HEK293 (cell line): ENCODE data around the gene ENGASE.

Experiments used
- CTCF ChIA-PET: fragments of 350-600 bp; formaldehyde crosslinking; extraction: SDS; loops from one replicate; lab custom pipeline; 2021; ENCODE audit warnings: antibody characterized with exemption; lab: Yijun Ruan, JAX
- POLR2A ChIA-PET: fragments of 300-600 bp; formaldehyde crosslinking; extraction: SDS; loops from one replicate; lab custom pipeline; 2020; ENCODE audit warnings: antibody characterized with exemption, inconsistent platforms; lab: Yijun Ruan, JAX
- H3K27ac ChIP-seq: fragments of 200-500 bp; sonication (Bioruptor generic); 2 replicates; pipeline ENCODE4 v1.5.1; 2014; ENCODE audit warnings: low read depth, low read length, control low read depth, inconsistent platforms; ENCODE audit errors: extremely low read depth
- H3K36me3 ChIP-seq, 2 experiments: fragments of 200-500 bp in 1 of 2; sonication (Bioruptor generic) in 1 of 2; 1 replicate in 1 of 2; 2 replicates in 1 of 2; pipeline ENCODE4 v1.5.1; 2014 to 2017; ENCODE audit warnings: inconsistent platforms in 2 of 2, low read length in 2 of 2; ENCODE audit not compliant: control insufficient read depth in 2 of 2, insufficient read depth in 1 of 2
- H3K4me1 ChIP-seq: fragments of 200-500 bp; sonication (Bioruptor generic); 2 replicates; pipeline ENCODE4 v1.5.1; 2014; ENCODE audit warnings: mild to moderate bottlenecking, low read length, inconsistent platforms; ENCODE audit not compliant: control insufficient read depth, insufficient read depth
- H3K4me3 ChIP-seq: 2 replicates; pipeline ENCODE4 v1.5.1; 2011; ENCODE audit warnings: low read depth, mild to moderate bottlenecking, control low read depth, low read length, moderate library complexity
- H3K9me3 ChIP-seq: fragments of 200-500 bp; sonication (Bioruptor generic); 2 replicates; pipeline ENCODE4 v1.5.1; 2014; ENCODE audit warnings: low read depth, low read length, inconsistent platforms; ENCODE audit not compliant: control insufficient read depth, insufficient read depth
- AEBP2 ChIP-seq: fragments of 450-650 bp; formaldehyde crosslinking; IDR thresholded peaks from 2 replicates; pipeline ENCODE4 v1.5.1; 2016; ENCODE audit warnings: missing biosample characterization, missing genetic modification characterization, borderline replicate concordance
- ATF2 ChIP-seq: fragments of 450-650 bp; formaldehyde crosslinking; IDR thresholded peaks from 2 replicates; pipeline ENCODE4 v1.5.1; 2016; ENCODE audit warnings: missing biosample characterization, missing genetic modification characterization, low read depth
- GLIS2 ChIP-seq: fragments of 450-650 bp; formaldehyde crosslinking; IDR thresholded peaks from 2 replicates; pipeline ENCODE4 v1.5.1; 2016; ENCODE audit warnings: missing biosample characterization, missing genetic modification characterization
- IKZF3 ChIP-seq: fragments of 450-650 bp; IDR thresholded peaks from 2 replicates; pipeline ENCODE4 v1.5.0; 2018; ENCODE audit warnings: missing biosample characterization, mild to moderate bottlenecking, missing genetic modification characterization, moderate library complexity
- KLF16 ChIP-seq: fragments of 450-650 bp; formaldehyde crosslinking; IDR thresholded peaks from 2 replicates; pipeline ENCODE4 v1.5.1; 2017; ENCODE audit warnings: missing biosample characterization, missing genetic modification characterization
- KLF7 ChIP-seq: fragments of 450-650 bp; formaldehyde crosslinking; IDR thresholded peaks from 2 replicates; pipeline ENCODE4 v1.5.1; 2016; ENCODE audit warnings: missing biosample characterization, missing genetic modification characterization, borderline replicate concordance
- OVOL3 ChIP-seq: fragments of 450-650 bp; formaldehyde crosslinking; IDR thresholded peaks from 2 replicates; pipeline ENCODE4 v1.5.1; 2016; ENCODE audit warnings: missing biosample characterization, missing genetic modification characterization
- PATZ1 ChIP-seq: fragments of 450-650 bp; formaldehyde crosslinking; IDR thresholded peaks from 2 replicates; pipeline ENCODE4 v1.5.1; 2016; ENCODE audit warnings: missing biosample characterization, missing genetic modification characterization
- TRIM28 ChIP-seq: IDR thresholded peaks from 2 replicates; pipeline ENCODE4 v1.6.1; 2011; ENCODE audit warnings: low read length, control low read depth, borderline replicate concordance
- YY2 ChIP-seq: fragments of 450-650 bp; formaldehyde crosslinking; IDR thresholded peaks from 2 replicates; pipeline ENCODE4 v1.5.1; 2016; ENCODE audit warnings: missing biosample characterization, missing genetic modification characterization
- ZBTB48 ChIP-seq: fragments of 450-650 bp; formaldehyde crosslinking; IDR thresholded peaks from 2 replicates; pipeline ENCODE4 v1.5.1; 2016; ENCODE audit warnings: missing biosample characterization, missing genetic modification characterization
- ZNF302 ChIP-seq: fragments of 450-650 bp; formaldehyde crosslinking; IDR thresholded peaks from 2 replicates; pipeline ENCODE4 v1.5.1; 2016; ENCODE audit warnings: missing biosample characterization, missing genetic modification characterization, low read depth
- ZNF394 ChIP-seq: fragments of 450-650 bp; formaldehyde crosslinking; IDR thresholded peaks from 2 replicates; pipeline ENCODE4 v1.5.1; 2016; ENCODE audit warnings: missing biosample characterization, missing genetic modification characterization, mild to moderate bottlenecking, moderate library complexity, borderline replicate concordance
- ZNF521 ChIP-seq: fragments of 450-650 bp; formaldehyde crosslinking; IDR thresholded peaks from 2 replicates; pipeline ENCODE4 v1.5.1; 2017; ENCODE audit warnings: missing biosample characterization, mild to moderate bottlenecking, missing genetic modification characterization
- ZNF549 ChIP-seq: fragments of 450-650 bp; IDR thresholded peaks from 2 replicates; pipeline ENCODE4 v1.5.1; 2018; ENCODE audit warnings: missing biosample characterization, missing genetic modification characterization, mild to moderate bottlenecking, inconsistent platforms, moderate library complexity
- ZNF777 ChIP-seq: fragments of 450-650 bp; formaldehyde crosslinking; IDR thresholded peaks from 2 replicates; pipeline ENCODE4 v1.5.1; 2017; ENCODE audit warnings: missing biosample characterization, missing genetic modification characterization, borderline replicate concordance
- ZNF791 ChIP-seq: fragments of 450-650 bp; formaldehyde crosslinking; IDR thresholded peaks from 2 replicates; pipeline ENCODE4 v1.5.1; 2016; ENCODE audit warnings: missing biosample characterization, missing genetic modification characterization

Gene ENGASE

GRCh38 chr17:79104898-79105600 lies 30.4 kb downstream of the ENGASE start:
- Histone ChIP-seq H3K9me3 (no peaks in the 10 kb centered on the region), H3K36me3 (no peaks in the 10 kb centered on the region), H3K4me3 (no peak overlapping the region), H3K27ac (no peak overlapping the region), H3K4me1 (no peaks in the 10 kb centered on the region)
- ChIA-PET CTCF (interaction anchor here (1.1 to 2.0 kb wide), 2 partner anchors 9 to 288 kb away, joined by 8 to 10 read pairs; no protein-coding TSS in a partner anchor), POLR2A (no interaction called here)
- no peak for TF ChIP-seq PATZ1 (tag by site-specific recombination)
- TF ChIP-seq ZNF394 (tag by site-specific recombination), result no peak
- no peak for TF ChIP-seq ZNF549
- peak; percentile 23; the same call in 1 of the 2 replicates for TF ChIP-seq GLIS2 (tag by site-specific recombination)

GRCh38 chr17:79105937-79106336 lies 31.3 kb downstream of the ENGASE start:
- H3K4me1 ChIP-seq, result no peaks in the 10 kb centered on the region
- ChIA-PET POLR2A (no interaction called here), CTCF (interaction anchor here (0.7 to 2.0 kb wide), 4 partner anchors 9 to 419 kb away, joined by 3 to 10 read pairs (median 4); no protein-coding TSS in a partner anchor)
- no peak overlapping the region for H3K4me3 ChIP-seq
- TF ChIP-seq YY2 (no peak), KLF7 (no peak), ZNF777 (tag by site-specific recombination) (no peak)
- TF ChIP-seq, all 188 proteins: peak for 0
- Histone ChIP-seq H3K36me3 (no peaks in the 10 kb centered on the region), H3K27ac (no peak overlapping the region), H3K9me3 (no peaks in the 10 kb centered on the region)

- no peaks in the 10 kb centered on the region for H3K36me3 ChIP-seq
- H3K4me3 ChIP-seq, result no peak overlapping the region
- ChIA-PET POLR2A (no interaction called here), CTCF (interaction anchor here (0.9 to 1.7 kb wide), 4 partner anchors 19 to 287 kb away, joined by 4 to 8 read pairs (median 6); no protein-coding TSS in a partner anchor)
- H3K27ac ChIP-seq, result no peak overlapping the region
- H3K9me3 ChIP-seq, result no peaks in the 10 kb centered on the region
- no peaks in the 10 kb centered on the region for H3K4me1 ChIP-seq
- TF ChIP-seq IKZF3 (tag by site-specific recombination) (no peak), ATF2 (tag by site-specific recombination) (no peak), KLF16 (no peak), ZNF521 (tag by site-specific recombination) (no peak), OVOL3 (tag by site-specific recombination) (no peak), ZBTB48 (no peak), ZNF302 (tag by site-specific recombination) (no peak), ZNF791 (tag by site-specific recombination) (no peak), AEBP2 (tag by site-specific recombination) (no peak), TRIM28 (no peak)
Observed at GRCh38 chr17:79106958-79107357, 32.3 kb downstream of the ENGASE start.
